Fibroblast of the aortic adventitia (primary cell): ENCODE data around the gene AGAP3. TPM values are rescaled to one million over a fixed set of nuclear protein-coding genes. Genes with fewer than 3 reads are reported as not detected.

Experiments
- DNase-seq: peaks from one replicate; pipeline ENCODE4 v3.0.0-alpha.2; 2010; ENCODE audit warnings: low read depth
- H3K4me3 ChIP-seq: 2 replicates; pipeline ENCODE4 v1.5.1; 2011; ENCODE audit warnings: low read depth, mild to moderate bottlenecking, control low read depth, low read length, moderate library complexity
- total RNA-seq: library from RNA; depleted of rRNA; stranded (reverse); fragments of >200 nt; gene quantifications from 2 replicates; pipeline ENCODE4 v1.2.3, GENCODE V29; 2012; ENCODE audit warnings: low replicate concordance
- TF ChIP-seq, protein P1 (sequence below): IDR thresholded peaks from 2 replicates; pipeline ENCODE4 v1.5.1; 2011; ENCODE audit warnings: mild to moderate bottlenecking, low read length, control low read depth, inconsistent platforms; ENCODE audit not compliant: insufficient read depth

AGAP3 gene
- total RNA-seq, 1 donor = 50.2 TPM

DNA sequence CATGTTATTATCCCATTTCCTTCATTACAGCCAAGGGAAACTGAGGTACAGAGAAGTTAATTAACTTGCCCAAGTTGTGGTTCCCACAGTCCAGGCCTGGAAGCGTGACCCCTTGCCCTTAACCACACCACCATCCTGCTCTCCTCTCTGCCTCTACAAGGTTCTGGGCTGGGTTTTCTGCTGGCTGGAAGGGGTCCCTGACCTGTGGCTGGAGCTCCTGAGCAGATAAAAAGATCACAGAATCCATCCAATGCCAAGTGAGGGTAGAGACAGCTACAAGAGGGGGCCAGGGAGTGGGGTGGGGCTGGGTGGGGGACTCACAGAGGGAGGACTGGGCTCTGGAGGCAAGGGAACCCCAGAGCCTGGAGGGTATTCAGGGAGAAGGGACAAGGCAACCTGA, 91.0 kb downstream of the AGAP3 start:
- no peak for DNase-seq
- TF ChIP-seq, protein P1, sequence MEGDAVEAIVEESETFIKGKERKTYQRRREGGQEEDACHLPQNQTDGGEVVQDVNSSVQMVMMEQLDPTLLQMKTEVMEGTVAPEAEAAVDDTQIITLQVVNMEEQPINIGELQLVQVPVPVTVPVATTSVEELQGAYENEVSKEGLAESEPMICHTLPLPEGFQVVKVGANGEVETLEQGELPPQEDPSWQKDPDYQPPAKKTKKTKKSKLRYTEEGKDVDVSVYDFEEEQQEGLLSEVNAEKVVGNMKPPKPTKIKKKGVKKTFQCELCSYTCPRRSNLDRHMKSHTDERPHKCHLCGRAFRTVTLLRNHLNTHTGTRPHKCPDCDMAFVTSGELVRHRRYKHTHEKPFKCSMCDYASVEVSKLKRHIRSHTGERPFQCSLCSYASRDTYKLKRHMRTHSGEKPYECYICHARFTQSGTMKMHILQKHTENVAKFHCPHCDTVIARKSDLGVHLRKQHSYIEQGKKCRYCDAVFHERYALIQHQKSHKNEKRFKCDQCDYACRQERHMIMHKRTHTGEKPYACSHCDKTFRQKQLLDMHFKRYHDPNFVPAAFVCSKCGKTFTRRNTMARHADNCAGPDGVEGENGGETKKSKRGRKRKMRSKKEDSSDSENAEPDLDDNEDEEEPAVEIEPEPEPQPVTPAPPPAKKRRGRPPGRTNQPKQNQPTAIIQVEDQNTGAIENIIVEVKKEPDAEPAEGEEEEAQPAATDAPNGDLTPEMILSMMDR = no peak
- H3K4me3 ChIP-seq = no peak overlapping the region

DNA sequence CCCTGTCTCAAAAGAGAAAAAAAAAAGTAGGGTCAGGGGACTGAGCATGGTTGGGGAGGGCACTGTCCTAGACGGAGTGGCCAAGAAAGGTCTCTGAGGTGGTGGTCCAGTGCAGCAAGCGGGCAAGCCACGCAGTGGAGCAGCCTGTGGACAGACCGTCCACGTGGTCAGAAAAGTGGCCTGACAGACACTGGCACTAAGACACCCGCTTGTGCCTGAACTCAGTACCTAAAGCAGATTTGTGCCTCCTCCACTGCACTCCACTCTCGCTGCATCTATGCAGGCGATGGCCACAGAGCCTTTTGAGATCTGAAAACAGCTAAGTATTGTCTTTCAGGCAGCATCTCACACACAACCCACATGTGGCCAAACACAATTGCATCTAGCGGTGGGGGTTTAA, 92.0 kb downstream of the AGAP3 start:
- DNase-seq = no peak
- TF ChIP-seq, protein P1 = no peak
- H3K4me3 ChIP-seq = no peak overlapping the region

DNA sequence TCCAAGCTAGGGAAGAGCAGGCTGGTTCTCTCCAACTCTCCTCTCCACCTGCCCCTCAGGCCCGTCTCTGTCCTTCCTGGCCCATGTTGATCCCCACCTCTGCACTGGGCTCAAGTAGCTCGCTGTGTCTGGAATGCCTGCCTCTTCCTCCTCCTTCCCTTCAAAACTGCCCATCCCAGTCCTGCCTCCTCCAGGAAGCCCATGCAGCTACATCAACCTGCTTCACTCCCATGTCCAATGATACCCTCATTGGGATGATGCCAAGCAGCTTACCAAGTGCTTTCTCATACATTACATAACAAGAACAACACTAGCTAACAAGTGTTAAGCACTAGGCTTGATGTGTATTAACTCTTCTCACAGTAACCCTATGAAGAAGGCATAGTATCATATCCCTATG, 92.6 kb downstream of the AGAP3 start:
- H3K4me3 ChIP-seq = no peak overlapping the region
- DNase-seq = no peak
- TF ChIP-seq, protein P1 = no peak

DNA sequence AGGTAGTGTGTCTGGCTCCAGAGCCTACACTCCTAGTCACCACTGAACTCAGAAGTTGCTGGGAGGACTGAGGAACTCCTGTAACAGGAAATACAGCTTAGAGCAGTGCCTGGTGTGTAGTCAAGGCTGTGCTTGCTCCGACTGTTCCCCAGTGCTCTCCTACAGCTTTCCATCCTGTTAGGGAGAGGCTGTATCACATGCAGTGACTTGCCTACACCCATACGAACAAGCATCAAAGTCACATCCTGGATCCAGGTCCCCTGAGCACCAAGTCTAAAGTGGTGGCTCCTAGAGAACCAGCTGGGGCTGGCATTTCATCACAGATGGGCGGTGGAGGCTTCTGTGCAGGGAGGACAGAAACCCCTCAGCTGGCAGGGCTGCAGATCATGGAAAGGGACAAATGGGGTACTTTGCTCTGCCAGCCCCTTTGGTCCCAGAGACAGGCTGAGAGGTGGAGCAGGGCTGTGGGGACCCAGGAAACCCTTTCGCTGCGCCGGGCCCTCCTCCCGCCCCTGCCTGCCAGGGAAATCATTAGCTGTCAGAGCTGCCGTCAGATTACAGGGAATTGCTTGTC, 93.1 kb downstream of the AGAP3 start:
- TF ChIP-seq, protein P1 = no peak
- DNase-seq = no peak
- H3K4me3 ChIP-seq = no peak overlapping the region

DNA sequence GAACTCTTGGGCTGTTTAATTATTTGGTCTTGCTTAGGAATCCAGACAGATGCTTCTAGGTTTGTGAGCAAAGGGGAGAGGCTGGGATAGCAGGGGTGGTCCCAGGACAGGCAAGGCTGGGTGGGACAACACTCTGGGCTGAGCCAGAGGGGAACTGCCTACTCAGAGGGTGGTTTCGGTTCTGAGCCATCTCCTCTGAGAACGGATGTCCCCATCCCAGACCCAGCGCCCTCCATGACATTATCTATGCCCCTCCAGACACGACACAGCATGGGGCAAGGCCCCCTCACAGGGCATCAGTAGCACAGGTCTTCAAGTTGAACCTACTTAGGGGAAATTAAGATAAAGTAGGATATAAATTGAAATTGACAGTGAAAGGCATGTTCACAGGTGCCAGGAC, 93.7 kb downstream of the AGAP3 start:
- TF ChIP-seq, protein P1 = no peak
- H3K4me3 ChIP-seq = no peak overlapping the region
- no peak for DNase-seq

DNA sequence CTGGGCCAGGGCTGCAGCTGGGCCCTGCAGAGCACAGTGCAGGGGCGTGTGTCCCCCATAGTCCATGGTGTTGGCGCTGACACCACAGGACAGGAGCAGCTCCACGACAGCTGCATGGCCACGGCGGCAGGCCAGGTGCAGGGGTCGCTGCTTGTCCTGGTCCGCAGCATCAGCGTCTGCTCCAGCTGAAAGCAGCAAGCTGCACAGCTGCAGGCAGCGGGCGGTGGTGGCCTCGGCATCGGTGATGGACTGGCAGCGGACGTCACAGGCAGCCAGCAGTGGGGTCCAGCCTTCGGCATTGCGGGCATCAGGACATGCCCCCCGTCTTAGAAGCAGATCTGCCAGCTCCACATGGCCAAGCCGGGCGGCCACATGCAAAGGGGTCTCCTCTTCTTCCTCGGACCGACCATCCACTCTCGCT, 94.7 kb downstream of the AGAP3 start:
- H3K4me3 ChIP-seq = no peak overlapping the region
- DNase-seq = no peak
- TF ChIP-seq, protein P1 = no peak
